HG02840 (cell line): Measurements from ENCODE around the gene B3GNT8.
"Not testable (repeated sequence)": the region's sequence is repeated elsewhere in the genome, so short reads cannot be mapped to it uniquely, and the experiment has no call there.

ENCODE experiments used
- ATAC-seq: cut with Tn5 transposase; IDR thresholded peaks from one replicate; pipeline ENCODE4 v1.9.1; 2021; ENCODE audit warnings: mild to moderate bottlenecking, moderate library complexity, moderate number of reproducible peaks; ENCODE audit not compliant: unreplicated experiment, low FRiP score

B3GNT8 gene

DNA sequence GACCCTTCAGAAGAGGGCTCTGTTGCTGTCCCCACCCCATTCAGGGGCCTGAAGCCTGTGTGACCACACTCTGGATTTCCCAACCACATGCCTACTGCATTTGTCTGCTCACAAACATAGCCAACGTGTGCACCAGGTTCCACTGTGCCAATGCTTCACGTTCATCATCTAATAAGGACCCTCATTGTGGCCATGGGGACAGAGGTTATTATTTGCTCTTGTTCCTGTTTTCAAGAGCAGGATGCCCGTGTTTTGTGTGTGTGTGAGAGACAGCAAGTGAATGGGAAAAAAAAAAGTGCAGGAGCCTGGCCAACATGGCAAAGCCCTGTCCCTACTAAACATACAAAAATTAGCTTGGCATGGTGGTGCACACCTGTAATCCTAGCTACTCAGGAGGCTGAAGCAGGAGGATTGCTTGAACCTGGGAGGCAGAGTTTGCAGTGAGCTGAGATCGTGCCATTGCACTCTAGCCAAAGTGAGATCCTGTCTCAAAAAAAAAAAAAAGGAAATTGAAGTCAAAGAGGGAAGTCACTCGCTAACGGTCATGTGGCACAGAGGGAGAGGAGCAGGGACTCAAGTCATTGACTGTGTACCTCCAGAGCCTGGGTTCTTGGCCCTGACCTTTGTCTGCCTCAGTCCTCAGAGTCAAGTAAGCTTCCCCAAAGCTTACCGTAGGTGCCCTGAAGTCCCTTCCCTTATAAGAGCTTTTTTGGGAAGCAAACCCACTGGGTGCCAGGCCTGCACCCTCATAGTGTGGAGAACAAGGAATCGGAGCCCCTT is 6.9 kb downstream of the B3GNT8 start:
- ATAC-seq = no peak

DNA sequence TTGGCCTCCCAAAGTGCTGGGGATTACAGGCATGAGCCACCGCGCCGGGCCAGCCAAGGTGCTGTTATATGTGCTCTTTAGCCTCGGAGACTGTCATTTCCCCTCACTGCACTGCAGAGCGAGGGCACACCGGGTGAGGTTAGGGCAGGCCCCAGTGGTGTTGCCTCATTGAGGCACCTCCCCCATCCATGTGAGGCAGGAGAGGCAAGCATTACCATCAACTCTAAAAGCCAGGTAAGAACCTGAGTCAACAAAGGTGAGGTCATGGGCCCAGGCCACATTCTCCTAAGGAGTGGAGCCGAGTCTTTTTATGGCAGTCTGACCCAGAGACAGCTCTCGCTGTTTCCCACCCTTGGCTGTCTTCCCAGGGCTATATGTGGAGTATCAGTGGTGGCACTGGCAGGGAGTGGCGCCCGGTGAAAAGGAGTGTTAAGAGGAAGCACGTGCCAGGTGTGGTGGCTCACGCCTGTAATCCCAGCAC is 10.9 kb downstream of the B3GNT8 start:
- ATAC-seq = no peak

DNA sequence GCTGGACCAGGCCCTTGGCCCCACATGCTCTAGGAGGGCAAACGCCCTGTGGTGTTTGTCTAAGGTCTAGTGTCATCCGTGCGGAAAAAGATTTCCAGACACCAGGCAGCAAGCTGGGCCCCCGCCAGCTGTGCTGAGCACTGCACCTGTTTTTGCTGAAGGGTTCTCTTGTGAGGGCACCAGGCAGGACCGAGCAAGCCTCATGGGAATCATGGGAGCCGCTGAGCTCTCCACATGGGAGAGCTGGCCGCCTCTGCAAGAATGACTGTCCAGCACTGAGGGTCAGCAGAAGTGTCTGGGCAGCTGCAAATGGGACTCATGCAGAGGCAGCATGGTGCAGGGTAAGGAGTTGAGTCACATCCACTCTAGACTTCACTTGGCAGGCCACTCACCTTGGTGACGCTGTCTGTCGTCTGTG is 12.0 kb downstream of the B3GNT8 start:
- no peak for ATAC-seq

DNA sequence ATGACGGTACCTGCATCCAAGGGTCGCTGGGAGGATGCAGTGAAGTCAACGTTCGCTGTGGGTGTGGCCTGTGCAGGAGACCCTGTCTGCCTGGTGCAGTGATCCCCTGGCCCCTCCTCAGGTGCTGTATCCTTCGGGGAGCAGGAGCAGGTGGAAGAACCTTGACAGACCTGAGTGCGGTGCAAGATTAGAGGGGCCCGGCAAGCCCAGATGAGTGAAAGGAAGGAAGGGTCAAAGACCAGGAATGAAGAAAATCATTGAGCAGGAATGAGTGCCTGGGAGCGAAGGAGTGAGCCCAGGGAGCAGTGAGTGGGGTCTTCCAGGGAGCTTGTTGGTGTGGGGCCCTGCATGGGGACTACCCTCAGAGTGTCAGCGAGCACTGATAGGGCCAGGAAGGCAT is 12.7 kb downstream of the B3GNT8 start:
- no peak for ATAC-seq

DNA sequence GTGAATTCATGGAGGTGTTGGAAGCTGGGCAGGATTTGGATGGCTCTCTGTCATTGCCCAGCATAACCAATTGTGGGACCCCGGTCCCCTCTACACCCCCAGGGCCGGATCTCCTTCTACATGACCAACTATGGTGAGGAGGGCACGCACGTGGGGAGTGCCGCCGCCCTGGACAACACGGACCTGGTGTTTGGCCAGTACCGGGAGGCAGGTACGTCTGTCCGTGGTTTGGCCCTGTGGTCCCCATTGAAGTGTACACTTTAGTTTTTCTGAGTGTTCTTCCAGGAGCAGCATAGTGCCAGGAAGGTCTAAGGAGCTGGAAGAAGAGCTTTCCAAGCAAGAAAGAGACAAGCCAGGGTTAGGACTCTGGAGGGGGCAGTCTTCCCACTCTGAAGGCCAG is 13.2 kb downstream of the B3GNT8 start:
- no peak for ATAC-seq

DNA sequence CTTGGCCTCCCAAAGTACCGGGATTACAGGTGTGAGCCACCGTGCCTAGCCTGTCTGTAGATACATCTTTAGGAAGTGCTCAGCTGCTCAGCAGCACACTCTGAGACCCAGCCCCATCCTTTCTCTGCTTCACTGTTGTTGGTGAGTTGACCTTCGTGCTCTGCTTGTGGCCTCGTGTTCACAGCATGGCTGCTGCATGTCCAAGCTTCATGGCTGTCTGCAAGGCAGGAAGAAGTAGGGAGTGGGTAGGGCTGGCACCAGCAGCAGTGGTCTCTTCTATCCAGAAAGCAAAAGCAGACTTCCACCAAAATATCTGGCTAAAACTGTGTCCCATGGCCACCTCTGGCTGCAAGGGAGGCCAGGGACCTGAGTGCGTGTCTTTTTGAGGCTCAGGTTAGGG is 14.2 kb downstream of the B3GNT8 start:
- ATAC-seq = no peak

DNA sequence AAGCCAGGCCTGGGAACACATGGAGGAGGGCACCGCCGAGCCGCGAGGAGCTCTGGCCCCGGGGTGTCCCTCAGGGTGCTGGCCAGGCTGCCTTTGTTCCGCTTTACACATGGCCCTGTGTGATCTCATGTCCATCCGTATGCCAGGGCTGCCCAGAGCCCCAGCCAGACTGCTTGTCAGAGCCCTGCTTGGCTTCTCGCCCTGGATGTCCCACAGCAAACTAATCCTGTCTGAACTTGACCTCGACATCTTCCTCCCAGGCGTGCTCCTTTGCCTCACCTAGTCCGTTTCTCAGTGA is 15.3 kb downstream of the B3GNT8 start:
- no peak for ATAC-seq

DNA sequence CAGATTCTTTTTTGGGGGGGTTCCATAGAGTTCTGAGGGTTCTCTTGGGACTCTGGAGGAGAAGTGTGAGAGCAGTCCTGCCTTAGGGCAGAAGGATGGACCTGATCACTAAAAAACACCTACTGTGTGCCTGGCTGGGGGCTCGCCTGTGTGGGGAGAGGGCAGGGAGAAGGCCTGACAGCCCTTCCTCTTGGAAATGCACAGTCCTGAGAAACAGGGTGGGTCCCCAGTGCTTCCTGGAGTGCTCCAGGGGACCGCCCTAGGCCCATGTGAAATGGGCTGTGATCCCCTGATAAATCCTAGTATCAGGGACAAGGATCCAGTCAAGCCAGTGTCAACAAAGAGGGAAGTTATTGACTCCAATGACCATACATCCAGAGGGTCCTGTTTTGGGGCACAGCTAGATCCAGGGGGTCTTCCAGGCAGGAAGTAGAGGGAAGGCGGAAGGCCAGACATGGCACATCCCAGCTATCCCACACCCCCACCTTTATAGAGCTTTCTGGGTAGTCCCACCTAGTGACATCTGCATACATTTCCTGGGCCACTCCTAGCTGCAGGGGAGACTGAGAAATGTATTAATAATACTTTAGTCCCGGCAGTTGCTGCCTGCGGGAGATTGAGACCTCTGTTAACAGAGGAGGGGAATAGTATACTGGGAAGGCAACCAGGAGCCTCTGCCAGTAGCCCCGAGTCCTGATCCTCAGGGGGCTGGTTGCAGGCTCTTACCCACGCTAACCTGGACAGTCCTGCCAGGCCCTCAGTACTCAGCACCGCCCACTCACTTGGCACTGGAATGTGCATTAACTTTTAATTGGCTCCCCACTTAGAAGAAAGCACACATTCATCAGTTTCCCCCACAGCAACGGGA is 15.8 kb downstream of the B3GNT8 start:
- no peak for ATAC-seq

DNA sequence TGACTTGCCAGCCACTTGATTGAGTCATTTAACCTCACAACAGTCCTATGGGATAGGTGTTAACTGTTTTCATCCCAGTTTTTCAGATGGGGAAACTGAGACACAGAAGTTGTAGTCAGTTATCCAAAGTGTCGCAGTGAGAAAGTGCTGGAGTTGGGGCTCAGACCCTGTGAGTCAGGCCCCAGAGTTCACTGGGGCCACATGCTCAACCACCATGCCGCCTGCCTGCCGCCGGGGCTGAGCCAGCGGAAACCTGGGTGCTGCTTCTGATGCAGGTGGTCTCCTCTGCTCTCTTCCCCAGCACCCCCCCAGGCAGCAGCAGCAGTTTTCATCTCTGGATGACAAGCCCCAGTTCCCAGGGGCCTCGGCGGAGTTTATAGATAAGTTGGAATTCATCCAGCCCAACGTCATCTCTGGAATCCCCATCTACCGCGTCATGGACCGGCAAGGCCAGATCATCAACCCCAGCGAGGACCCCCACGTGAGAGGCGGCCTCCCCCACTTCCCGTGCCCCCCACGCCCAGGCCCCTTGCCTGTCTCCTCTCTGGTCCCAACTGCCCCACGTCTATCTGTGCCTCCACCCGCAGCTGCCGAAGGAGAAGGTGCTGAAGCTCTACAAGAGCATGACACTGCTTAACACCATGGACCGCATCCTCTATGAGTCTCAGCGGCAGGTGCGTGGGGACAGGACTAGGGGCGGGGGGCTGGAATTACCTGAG is 16.7 kb downstream of the B3GNT8 start:
- no peak for ATAC-seq

DNA sequence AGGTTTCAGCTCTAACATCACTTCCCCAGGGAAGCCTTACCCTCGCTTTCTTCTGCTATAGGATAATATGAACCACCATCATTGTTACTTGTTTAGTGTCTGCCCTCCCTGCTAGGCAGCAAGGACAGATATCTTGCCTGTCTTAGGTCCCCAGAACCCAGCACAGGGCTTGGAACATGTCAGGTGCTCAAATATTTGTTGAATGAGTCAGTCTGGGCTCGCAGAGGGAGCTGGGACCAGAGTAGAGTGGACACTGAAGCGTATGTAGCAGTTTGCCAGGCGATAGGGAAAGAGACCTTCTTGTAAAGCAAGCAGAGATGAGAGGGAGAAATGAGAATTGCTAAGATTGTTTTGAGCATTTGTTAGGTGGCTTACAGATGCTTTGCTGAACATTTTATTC is 17.9 kb downstream of the B3GNT8 start:
- ATAC-seq = no peak

DNA sequence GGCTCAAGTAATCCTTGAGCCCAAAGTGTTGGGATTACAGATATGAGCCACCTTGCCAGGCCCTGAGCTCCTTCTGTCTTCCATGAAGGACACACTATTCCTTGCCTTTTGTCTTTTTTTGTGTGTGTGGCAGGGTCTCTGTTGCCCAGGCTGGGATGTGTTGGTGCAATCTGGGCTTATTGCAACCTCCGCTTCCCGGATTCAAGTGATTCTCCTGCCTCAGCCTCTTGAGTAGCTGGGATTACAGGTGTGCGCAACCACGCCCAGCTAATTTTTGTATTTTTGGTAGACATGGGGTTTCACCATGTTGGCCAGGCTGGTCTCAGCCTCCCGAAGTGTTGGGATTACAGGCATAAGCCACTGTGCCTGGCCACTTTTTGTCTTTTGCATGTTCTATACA is 18.3 kb downstream of the B3GNT8 start:
- ATAC-seq = not testable (repeated sequence)

DNA sequence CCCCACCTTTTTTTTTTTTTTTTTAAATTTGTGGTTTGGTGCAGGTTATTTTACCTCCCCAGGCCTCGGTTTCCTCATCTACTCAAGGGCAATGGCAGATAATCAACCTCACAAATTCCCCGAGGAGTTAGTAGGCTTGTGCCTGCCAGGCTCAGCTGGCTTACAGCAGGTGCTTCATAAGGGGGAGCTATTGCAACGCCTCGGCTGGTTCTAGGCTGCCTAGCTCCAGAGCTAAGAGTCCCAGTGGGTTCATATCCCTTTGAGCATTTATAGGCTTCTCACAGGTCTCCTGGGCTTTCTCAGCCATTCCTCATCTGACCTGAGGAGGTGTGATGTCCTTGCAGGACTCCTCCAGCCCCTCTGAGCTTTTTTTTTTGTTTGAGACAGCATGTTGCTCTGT is 18.9 kb downstream of the B3GNT8 start:
- ATAC-seq = no peak

DNA sequence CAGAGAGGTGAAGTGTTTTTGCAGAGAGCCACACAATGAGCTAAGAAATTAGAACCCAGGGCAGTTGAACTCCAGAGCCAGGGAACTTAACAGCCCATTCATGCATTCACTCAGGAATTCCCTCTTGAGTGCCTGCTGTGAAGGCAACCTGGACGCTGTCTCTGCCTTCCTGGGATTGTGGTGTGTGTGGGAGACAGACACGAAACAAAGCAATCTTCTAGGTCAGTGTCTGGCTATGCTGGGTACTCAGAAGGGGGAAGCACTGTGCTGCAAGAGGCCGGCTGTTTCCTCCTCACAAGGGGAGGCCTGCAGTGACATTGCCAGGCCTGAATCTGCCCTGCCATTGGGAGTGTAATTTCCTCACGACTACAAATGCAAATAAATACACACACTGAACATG is 19.9 kb downstream of the B3GNT8 start:
- no peak for ATAC-seq

DNA sequence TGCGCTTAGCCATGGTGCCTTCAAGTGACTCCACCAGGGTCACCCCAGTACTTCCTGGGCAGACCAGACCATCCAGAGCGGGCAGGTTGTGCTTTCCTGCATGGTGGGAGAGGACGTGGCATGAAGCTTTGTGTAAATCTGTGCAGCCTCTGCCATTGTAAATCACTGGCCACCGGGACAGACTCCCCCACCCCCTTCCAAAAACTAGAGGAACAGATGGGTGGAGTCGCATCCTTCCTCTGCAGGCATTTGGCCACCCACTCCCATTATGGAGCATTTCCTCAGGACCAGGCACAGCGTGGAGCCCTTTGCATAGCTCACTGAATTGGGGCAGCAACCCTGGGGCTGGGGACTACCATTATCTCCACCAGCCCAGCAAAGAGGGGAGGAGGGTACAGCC is 21.4 kb downstream of the B3GNT8 start:
- no peak for ATAC-seq

DNA sequence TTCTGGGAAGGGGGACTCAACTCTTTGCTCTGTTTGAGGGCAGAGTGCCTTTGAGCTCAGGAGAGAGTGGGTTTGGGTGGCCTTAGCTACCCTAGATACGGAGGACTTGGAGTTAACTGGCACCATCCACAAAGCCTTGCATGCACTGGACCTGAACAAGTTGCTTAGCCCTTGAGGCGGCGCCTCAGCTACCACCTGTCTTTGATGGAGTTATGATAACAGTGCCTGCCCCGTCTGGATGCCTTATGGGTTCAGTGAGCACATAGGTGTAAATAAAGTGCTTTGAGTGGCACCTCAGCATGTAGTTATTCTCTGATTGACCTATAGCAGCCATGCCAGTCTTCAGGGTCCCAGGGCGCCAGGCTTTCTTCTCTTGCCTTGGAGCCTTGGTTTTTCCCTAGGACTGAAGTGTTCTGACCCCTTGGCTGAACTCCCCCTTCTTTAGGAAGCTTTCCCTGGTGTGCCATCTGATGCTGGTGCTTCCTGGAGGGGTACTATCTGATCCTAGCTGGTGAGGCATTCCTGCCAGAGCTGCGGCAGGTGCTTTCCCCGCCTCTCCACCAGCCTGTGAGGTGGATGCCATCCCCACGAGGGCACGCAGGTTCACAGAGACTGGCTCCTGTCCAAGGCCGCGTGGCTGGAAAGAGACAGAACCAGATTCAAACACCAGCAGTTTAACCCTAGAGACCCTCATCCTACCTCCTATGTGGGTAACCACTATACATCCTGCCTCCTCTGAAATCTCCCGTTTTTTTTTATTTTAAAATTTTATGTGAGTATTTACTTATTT is 23.8 kb downstream of the B3GNT8 start:
- no peak for ATAC-seq

DNA sequence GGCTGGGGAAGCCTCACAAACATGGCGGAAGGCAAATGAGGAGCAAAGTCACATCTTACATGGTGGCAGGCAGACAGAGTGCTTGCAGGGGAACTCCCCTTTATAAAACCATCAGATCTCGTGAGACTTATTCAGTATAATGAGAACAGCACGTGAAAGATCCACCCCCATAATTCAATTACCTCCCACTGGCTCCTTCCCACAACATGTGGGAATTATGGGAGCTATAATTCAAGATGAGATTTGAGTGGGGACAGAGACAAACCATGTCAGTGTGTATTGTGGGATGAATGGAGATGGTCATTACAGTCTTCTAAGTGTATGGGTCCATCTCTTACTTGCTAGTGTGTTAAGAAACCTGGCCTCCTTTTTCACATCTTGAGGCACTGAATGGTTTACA is 25.2 kb downstream of the B3GNT8 start:
- no peak for ATAC-seq

DNA sequence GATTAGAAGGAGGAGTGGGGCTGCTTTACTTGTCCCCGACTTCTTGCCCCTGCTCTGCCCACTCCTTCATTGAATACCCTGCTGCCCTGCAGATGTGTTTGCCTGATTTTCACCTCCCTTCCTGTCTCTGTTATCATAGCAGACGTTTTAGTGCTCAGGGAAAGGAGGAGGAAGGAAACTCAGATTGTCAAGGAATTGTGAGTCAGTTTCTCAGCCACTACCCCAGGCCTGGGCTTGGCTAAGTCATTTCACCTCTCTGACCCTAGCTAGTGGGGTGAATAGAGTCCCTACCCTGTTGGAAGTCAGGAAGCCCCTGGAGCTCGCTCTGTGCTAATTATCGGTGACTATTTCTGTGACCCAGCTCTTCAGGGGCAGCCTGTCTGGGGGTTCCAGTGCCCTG is 25.7 kb downstream of the B3GNT8 start:
- ATAC-seq = no peak

DNA sequence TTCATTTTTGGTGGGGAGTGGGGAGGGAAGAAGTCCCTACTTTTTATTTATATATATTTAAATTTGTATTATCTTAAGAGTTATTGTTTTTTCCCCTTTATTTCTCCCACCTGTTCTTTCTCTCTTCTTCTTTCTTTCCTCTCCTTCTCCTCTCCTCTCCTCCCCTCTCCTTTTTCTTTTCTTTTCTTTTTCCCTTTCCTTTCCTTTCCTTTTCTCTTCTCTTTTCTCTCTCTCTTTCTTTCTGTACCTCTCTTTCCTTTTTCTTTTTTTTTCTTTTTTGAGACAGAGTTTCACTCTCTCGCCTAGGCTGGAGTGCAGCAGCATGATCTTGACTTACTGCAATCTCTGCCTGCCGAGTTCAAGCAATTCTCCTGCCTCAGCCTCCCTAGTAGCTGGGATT is 27.6 kb downstream of the B3GNT8 start:
- no peak for ATAC-seq

DNA sequence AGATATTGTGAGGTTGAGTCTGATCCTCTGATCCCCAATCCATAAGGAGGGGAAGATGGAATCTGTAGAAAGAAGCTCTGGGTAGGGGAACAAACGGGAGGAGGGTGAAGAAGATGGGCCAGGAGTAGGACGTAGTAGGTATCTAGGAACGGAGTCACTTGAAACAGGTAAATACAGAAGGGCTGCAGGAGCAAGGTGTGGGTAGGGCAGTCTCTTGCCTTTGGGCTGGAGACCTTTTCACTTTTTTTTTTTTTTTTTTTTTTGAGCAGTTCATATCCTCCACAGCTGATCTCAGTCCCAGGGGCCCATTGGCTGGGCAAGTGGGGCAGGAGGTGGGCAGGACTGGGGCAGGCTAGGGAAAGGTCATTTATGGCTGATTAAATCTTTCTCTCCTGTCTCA is 28.1 kb downstream of the B3GNT8 start:
- no peak for ATAC-seq

DNA sequence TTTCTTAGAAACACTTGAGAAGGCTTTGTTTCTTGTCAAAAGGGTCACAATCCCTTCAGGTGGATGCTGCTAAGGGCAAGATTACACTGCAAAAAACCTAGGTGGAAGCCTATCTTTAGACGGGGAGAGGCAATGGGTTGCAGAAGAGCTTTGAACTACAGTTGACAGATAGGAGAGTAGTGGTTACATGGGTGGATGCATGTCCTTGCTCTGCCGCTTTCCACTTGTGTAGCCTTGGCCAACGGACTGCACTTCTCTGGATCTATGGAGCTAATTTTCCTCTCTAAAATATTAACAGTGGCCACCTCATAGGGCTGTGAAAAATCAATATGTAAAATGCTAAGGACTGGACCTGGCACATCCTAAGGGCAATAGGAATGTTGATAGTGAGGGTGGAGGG is 28.6 kb downstream of the B3GNT8 start:
- ATAC-seq = no peak

DNA sequence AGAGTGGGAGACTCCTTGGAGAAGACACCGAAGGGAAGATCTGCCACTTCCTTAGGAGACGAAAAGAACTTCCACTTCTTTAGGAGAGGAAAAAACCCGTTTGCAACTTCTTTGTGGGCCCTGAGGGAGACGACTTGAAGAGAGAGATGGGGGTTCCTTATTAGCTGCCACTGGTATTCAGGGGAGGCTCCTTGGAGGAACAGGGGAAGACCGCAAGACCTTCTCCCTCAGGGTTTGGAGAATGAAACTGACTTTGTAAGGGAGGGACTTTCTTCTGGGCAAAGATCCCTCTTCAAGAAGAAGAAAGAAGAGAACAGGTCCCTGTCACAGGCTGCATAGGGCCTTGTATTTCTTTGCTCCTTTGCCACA is 29.1 kb downstream of the B3GNT8 start:
- ATAC-seq = no peak
